ENCODE data around the gene PRDM16. TPM values are rescaled to one million over a fixed set of nuclear protein-coding genes. Genes with fewer than 3 reads are reported as not detected.

The PRDM16 gene
- total RNA-seq, 4 donors from 2014 or later = 0.08 to 0.19 (median 0.12) TPM

DNA sequence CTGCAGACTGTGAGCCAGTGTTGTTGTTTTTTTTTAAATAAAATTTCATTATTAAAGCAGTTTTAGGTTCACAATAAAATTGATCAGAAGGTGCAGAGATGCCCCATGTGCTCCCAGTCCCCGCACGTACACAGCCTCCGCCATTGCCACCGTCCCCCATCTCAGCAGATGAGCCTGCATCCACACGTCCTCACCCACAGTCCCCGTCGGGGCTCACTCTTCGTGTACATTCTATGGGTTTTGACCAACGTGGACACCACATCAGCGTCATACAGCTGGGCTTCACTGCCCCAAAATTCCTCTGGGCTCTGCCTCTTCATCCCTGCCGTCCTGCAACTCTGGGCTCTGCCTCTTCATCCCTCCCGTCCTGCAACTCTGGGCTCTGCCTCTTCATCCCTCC is 373.9 kb downstream of the PRDM16 start:
- Histone ChIP-seq H3K36me3 (no peaks in the 10 kb centered on the region), H3K4me1 (no peaks in the 10 kb centered on the region), H3K4me3 (no peak overlapping the region), H3K9me3 (peaks cover 0 to 9% (median 0%) of the 10 kb centered on the region in 3 donors), H3K27me3 (peaks cover 0 to 75% (median 0%) of the 10 kb centered on the region in 4 donors), H3K27ac (no peak overlapping the region)
- TF ChIP-seq, protein P1, sequence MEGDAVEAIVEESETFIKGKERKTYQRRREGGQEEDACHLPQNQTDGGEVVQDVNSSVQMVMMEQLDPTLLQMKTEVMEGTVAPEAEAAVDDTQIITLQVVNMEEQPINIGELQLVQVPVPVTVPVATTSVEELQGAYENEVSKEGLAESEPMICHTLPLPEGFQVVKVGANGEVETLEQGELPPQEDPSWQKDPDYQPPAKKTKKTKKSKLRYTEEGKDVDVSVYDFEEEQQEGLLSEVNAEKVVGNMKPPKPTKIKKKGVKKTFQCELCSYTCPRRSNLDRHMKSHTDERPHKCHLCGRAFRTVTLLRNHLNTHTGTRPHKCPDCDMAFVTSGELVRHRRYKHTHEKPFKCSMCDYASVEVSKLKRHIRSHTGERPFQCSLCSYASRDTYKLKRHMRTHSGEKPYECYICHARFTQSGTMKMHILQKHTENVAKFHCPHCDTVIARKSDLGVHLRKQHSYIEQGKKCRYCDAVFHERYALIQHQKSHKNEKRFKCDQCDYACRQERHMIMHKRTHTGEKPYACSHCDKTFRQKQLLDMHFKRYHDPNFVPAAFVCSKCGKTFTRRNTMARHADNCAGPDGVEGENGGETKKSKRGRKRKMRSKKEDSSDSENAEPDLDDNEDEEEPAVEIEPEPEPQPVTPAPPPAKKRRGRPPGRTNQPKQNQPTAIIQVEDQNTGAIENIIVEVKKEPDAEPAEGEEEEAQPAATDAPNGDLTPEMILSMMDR (IDR thresholded peaks at IDR 0.05) = no peak
- TF ChIP-seq POLR2A (IDR thresholded peaks at IDR 0.05) = no peak
- DNase-seq = no peak
- 64 to 76% methylated on average over 12 of the region's 12 CpGs for WGBS, 2 donors
- intact Hi-C loops (cut with DNase I) = no loop called here

DNA sequence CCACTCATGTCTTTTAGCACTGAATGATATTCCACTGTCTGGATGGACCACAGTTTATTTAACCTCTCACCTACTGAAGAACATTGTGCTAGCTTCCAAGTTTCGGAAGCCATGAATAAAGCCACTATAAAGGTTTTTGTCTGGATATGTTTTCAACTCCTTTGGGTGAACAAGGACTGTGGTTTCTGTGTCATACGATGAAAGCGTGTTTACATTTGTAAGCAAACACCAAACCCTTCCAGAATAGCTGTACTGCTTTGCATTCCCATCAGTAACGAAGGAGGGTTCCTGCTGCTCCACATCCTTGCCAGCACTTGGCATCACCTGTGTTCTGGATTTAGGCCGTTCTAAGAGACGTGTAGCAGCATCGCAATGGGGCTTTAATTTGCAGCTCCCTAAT is 374.8 kb downstream of the PRDM16 start:
- WGBS, 2 donors = 58 to 63% methylated on average over 7 of the region's 7 CpGs
- Histone ChIP-seq H3K4me3 (no peak overlapping the region), H3K9me3 (peaks cover 0 to 9% (median 0%) of the 10 kb centered on the region in 3 donors), H3K36me3 (no peaks in the 10 kb centered on the region), H3K27me3 (peaks cover 0 to 72% (median 0%) of the 10 kb centered on the region in 4 donors), H3K4me1 (no peaks in the 10 kb centered on the region), H3K27ac (no peak overlapping the region)
- TF ChIP-seq, protein P1 (IDR thresholded peaks at IDR 0.05) = no peak
- TF ChIP-seq POLR2A (IDR thresholded peaks at IDR 0.05) = no peak
- intact Hi-C loops (cut with DNase I) = no loop called here
- no peak for DNase-seq

DNA sequence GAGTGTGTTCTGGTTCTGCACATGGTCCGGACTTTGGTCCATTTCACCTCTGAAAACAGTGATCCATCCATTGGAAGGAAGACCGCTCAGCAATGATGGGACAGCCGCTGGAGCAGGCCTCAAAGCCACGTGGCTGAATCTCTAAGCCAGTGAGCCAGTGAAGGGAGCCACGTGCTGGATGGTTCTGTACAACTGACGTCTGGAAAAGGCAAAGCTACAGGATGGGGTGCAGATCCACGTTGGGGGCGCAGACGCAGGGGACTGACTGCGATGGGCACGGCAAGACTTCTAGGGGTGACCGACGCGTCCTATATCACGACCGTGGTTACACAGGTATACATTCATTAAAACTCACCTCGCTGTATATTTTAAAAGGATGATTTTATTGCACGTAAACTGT is 375.3 kb downstream of the PRDM16 start:
- no peak for DNase-seq
- Histone ChIP-seq H3K36me3 (no peaks in the 10 kb centered on the region), H3K27ac (no peak overlapping the region), H3K4me3 (no peak overlapping the region), H3K9me3 (peaks cover 0 to 9% (median 0%) of the 10 kb centered on the region in 3 donors), H3K27me3 (peaks cover 0 to 71% (median 0%) of the 10 kb centered on the region in 4 donors), H3K4me1 (no peaks in the 10 kb centered on the region)
- WGBS, 2 donors = 83 to 89% methylated on average over 14 to 16 of the region's 18 CpGs
- TF ChIP-seq, protein P1 (IDR thresholded peaks at IDR 0.05) = no peak
- TF ChIP-seq POLR2A (IDR thresholded peaks at IDR 0.05) = no peak
- intact Hi-C loops (cut with DNase I) = no loop called here

DNA sequence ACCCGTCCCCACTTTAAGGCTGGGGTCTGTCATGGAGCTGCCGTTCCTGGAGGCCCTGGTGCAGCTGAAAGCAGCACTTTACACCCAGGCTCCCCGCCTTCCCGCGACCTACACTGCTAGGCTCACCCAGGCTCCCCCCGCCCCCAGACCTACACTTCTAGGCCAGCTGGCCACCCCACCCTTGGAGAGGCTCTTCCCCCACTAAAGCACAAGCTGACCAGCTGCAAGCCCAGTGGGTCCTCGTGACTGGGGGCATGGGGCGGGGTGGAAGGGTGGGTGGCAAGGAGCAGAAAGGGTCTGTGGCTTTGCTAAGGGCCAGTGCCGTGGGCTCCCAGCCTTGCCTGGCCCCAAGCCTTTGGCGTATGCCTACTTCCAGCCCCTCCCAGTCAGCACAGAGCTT is 375.7 kb downstream of the PRDM16 start:
- DNase-seq = no peak
- Histone ChIP-seq H3K36me3 (no peaks in the 10 kb centered on the region), H3K9me3 (peaks cover 0 to 9% (median 0%) of the 10 kb centered on the region in 3 donors), H3K4me3 (no peak overlapping the region), H3K27ac (no peak overlapping the region), H3K4me1 (no peaks in the 10 kb centered on the region), H3K27me3 (peaks cover 0 to 70% (median 0%) of the 10 kb centered on the region in 4 donors)
- WGBS, 2 donors = 25 to 46% methylated on average over 3 to 4 of the region's 10 CpGs
- no peak for TF ChIP-seq POLR2A (IDR thresholded peaks at IDR 0.05)
- intact Hi-C loops (cut with DNase I) = no loop called here

DNA sequence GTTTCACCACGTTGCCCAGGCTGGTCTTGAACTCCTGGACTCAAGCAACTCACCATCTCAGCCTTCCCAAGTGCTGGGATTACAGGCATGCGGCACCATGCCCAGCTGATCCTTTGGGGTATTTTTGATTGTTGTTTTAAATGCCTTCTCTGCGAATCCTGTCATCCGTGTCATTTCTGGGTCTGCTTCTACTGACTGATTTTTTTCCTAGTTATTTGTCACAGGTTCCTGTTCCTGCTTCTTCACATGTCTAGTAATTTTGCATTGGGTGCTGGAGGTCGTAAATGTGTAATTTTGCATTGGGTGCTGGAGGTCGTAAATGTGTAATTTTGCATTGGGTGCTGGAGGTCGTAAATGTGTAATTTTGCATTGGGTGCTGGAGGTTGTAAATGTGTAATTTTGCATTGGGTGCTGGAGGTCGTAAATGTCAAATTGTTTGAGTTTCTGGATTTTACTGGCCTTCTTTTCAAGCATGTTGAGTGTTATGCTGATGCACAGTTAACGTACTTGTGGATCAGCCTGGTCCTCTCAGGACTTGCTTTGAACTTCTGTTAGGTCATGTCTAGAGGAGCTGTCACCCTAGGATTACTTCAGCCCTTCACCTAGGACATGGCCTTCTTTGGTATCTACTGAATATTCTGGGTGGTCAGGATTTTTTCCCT is 381.3 kb downstream of the PRDM16 start:
- Histone ChIP-seq H3K4me1 (peaks cover 14 to 26% (median 17%) of the 10 kb centered on the region in 3 donors), H3K4me3 (no peak overlapping the region), H3K27ac (no peak overlapping the region), H3K27me3 (peaks cover 0 to 69% (median 2%) of the 10 kb centered on the region in 4 donors), H3K36me3 (no peaks in the 10 kb centered on the region), H3K9me3 (peaks cover 0 to 9% (median 0%) of the 10 kb centered on the region in 3 donors)
- intact Hi-C loops (cut with DNase I) = loop anchor here (5.0 kb wide), 1 partner anchor 172 kb away; no protein-coding TSS in a partner anchor
- no peak for DNase-seq
- TF ChIP-seq, protein P1 (IDR thresholded peaks at IDR 0.05) = no peak
- TF ChIP-seq POLR2A (IDR thresholded peaks at IDR 0.05) = no peak
- WGBS, 2 donors = 76 to 77% methylated on average over 9 of the region's 9 CpGs
